Heart left ventricle (tissue), 16 donors: ENCODE results near the gene DCT. TPM values are rescaled to one million over a fixed set of nuclear protein-coding genes. Genes with fewer than 3 reads are reported as not detected.
"Not testable (repeated sequence)": the region's sequence is repeated elsewhere in the genome, so short reads cannot be mapped to it uniquely, and the experiment has no call there.

Experiments
- ATAC-seq, 4 donors: fragments of 200-7000 bp; cut with Tn5 transposase; one replicate each; pipeline ENCODE4 v1.9.1; 2020 to 2022; ENCODE audit warnings: moderate library complexity in 4 of 4, mild to moderate bottlenecking in 3 of 4, moderate number of reproducible peaks in 1 of 4
- DNase-seq, 5 donors: peaks; one replicate each; pipeline ENCODE4 v3.0.0-alpha.2; 2020
- H3K27ac ChIP-seq, 12 donors: fragments of 200-600 bp; sonication (generic) in 4 of 12; one replicate each; pipeline versions ENCODE4 v1.5.0 to v1.8.0; 2016 to 2022; ENCODE audit warnings: mild to moderate bottlenecking in 2 of 12
- H3K27me3 ChIP-seq, 9 donors: fragments of 200-600 bp; sonication (generic) in 2 of 9; one replicate each; pipeline versions ENCODE4 v1.5.1 to v1.8.0; 2016 to 2022; ENCODE audit warnings: mild to moderate bottlenecking in 3 of 9
- H3K36me3 ChIP-seq, 9 donors: fragments of 200-600 bp; sonication (generic) in 2 of 9; one replicate each; pipeline versions ENCODE4 v1.5.0 to v1.8.0; 2018 to 2022; ENCODE audit warnings: mild to moderate bottlenecking in 2 of 9
- H3K4me1 ChIP-seq, 12 donors: fragments of 200-600 bp; sonication (generic) in 4 of 12; one replicate each; pipeline versions ENCODE4 v1.5.0 to v1.8.0; 2016 to 2022; ENCODE audit warnings: mild to moderate bottlenecking in 3 of 12
- H3K4me3 ChIP-seq, 12 donors: fragments of 200-600 bp; sonication (generic) in 4 of 12; one replicate each; pipeline versions ENCODE4 v1.5.0 to v1.8.0; 2017 to 2022; ENCODE audit warnings: mild to moderate bottlenecking in 9 of 12, moderate library complexity in 4 of 12
- H3K9me3 ChIP-seq, 12 donors: fragments of 200-600 bp; sonication (generic) in 4 of 12; one replicate each; pipeline versions ENCODE4 v1.5.0 to v1.8.0; 2016 to 2022; ENCODE audit warnings: mild to moderate bottlenecking in 1 of 12
- CTCF ChIP-seq, 12 donors: fragments of 200-600 bp; sonication (generic) in 4 of 12; IDR thresholded peaks; one replicate each; pipeline versions ENCODE4 v1.5.0 to v1.8.0; 2018 to 2022; ENCODE audit warnings: antibody characterized with exemption in 12 of 12, mild to moderate bottlenecking in 5 of 12
- POLR2A ChIP-seq, 2 donors: fragments of 450-650 bp; IDR thresholded peaks; one replicate each; pipeline ENCODE4 v1.6.1; 2017; ENCODE audit warnings: antibody characterized with exemption in 2 of 2, mild to moderate bottlenecking in 2 of 2, moderate library complexity in 2 of 2
- WGBS, 4 donors: extraction: QIAGEN DNeasy Blood & Tissue Kit in 2 of 4; methylation state at CpG; one replicate each; pipeline versions ENCODE4 v1.1.5 to v1.1.7; 2013 to 2018; 5-methylcytosine and 5-hydroxymethylcytosine counted together
- intact Hi-C, 10 donors: fragments of 100-400 bp; cut with DNase I; formaldehyde crosslinking; loops; one replicate each; pipeline versions ENCODE4 v1.11.1 to v1.14.2; 2022
- polyA plus RNA-seq, 2 donors: library from polyadenylated mRNA; stranded (reverse); fragments of 200-250 nt; gene quantifications; one replicate each; pipeline ENCODE4 v1.2.3, GENCODE V29; 2013
- total RNA-seq, 9 donors: library from RNA; depleted of rRNA in 2 of 9; stranded (reverse); fragments of >200 nt in 2 of 9; fragmentation: NEBNext Ultra II Directional in 3 of 9; extraction: Animal tissue kit (Norgen Biotek cat#: 25700) in 3 of 9; gene quantifications; one replicate each; pipeline versions ENCODE4 v1.1.0 to v1.2.4, GENCODE V29; 2016 to 2023
- donor health status: ischemic (EF 13 %, LVEDD 7.1; RV severe dilation, severe dysfunction).
- donor health status: healthy with polysubstance abuse.
- donor health status: DM: no; HTN: yes; CAD: no.
- donor health status: DM: no; HTN: no; CAD: no.
- donor health status: ischemic (EF 25% LVEDD 6.9; RV normal size, moderate dysfunction).
- donor health status: ischemic (EF 25% LVEDD 5.7; RV mildly dilated, moderate dysfunction).
- donor health status: healthy.
- donor health status: DM: yes; HTN: yes; CAD: no.
- donor health status: ischemic (EF 35%, LVEDD 5.7; RV mildly dilated, moderate dysfunction).
- donor health status: nonischemic (EF 11% LVEDD 7.7; RV severe dilation, severe dysfunction).
- donor health status: DM: yes; HTN: yes; CAD: no.
- donor health status: PGD.
- donor health status: ischemic (EF 29% LVEDD 5.4; RV normal size, mild dysfunction).
- donor health status: nonischemic (EF 23%, LVEDD 6.1; RV moderate dilation, normal function).

DCT gene
- total and polyA plus RNA-seq, 11 donors, result 0.11 to 0.88 (median 0.25) TPM; not detected in 3

GRCh38 chr13:94505730-94506129, 26.2 kb upstream of the DCT start:
- DNase-seq, result no peak
- no peaks in the 10 kb centered on the region for H3K9me3 ChIP-seq
- ATAC-seq, result no peak
- TF ChIP-seq CTCF (IDR thresholded peaks at IDR 0.05) (no peak), POLR2A (IDR thresholded peaks at IDR 0.05) (no peak)
- 25 to 60% (median 47%) methylated on average over 1 of the region's 1 CpG for WGBS, 4 donors
- H3K27ac ChIP-seq, result no peak overlapping the region
- H3K27me3 ChIP-seq, result no peaks in the 10 kb centered on the region
- no peaks in the 10 kb centered on the region for H3K4me1 ChIP-seq
- H3K4me3 ChIP-seq, result no peak overlapping the region
- intact Hi-C loops, result no loop called here
- H3K36me3 ChIP-seq, result no peaks in the 10 kb centered on the region

DNA sequence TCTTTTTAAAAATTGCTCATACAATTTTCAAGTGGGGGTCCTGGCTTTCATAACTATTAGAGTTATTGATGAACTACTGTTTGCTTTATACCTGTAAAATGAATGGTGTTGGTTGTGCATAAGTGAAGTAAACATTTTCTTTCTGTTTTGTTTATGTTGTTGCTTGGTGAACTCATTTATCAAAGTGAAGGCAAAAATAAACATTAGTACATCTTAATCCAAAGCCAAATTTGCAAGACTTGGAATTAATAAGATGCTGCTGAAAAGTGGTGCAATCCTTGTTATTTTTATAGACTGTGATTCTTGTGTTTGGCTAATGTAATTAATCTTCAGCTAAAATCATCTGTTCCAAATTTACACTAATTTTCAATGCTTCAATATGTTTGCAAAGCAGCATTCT, 24.4 kb upstream of the DCT start:
- H3K9me3 ChIP-seq, result peaks cover 0 to 2% (median 0%) of the 10 kb centered on the region in 12 donors
- no peak for TF ChIP-seq POLR2A (IDR thresholded peaks at IDR 0.05)
- TF ChIP-seq CTCF (IDR thresholded peaks at IDR 0.05), result no peak
- DNase-seq (no peak), ATAC-seq (no peak)
- H3K4me1 ChIP-seq, result no peaks in the 10 kb centered on the region
- H3K4me3 ChIP-seq, result no peak overlapping the region
- no peaks in the 10 kb centered on the region for H3K27me3 ChIP-seq
- H3K27ac ChIP-seq, result no peak overlapping the region
- intact Hi-C loops, result no loop called here
- no peaks in the 10 kb centered on the region for H3K36me3 ChIP-seq

- H3K4me1 ChIP-seq, H3K36me3 ChIP-seq, intact Hi-C loops, H3K27me3 ChIP-seq, H3K4me3 ChIP-seq, ATAC-seq, H3K27ac ChIP-seq, DNase-seq: not testable (repeated sequence)
- WGBS, 4 donors, result 90 to 95% (median 93%) methylated on average over 4 of the region's 4 CpGs
- H3K9me3 ChIP-seq, result peaks cover 0 to 13% (median 0%) of the 10 kb centered on the region in 12 donors
These were observed 19.3 kb upstream of the DCT start for GRCh38 chr13:94498831-94499230.

DNA sequence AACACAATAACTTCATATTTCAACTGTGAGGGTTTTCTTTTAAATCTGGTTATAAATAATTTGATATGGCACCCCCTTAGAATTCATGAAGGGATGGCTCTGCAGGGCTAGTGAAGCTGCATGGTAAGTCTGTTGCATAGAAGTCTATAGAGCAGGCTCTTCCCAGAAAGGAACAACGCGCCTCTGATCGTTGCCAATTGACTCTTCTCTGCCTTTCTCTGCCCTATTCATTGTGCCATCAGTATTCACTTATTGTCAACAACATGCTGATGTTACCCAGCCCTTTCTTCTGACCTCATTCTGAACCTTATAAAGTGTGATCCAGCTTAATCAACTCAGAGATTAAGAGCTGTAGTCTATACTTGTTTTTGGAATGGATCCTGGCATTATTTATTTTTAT, 16.3 kb upstream of the DCT start:
- H3K4me3 ChIP-seq, result no peak overlapping the region
- no peaks in the 10 kb centered on the region for H3K27me3 ChIP-seq
- no peak for TF ChIP-seq CTCF (IDR thresholded peaks at IDR 0.05)
- TF ChIP-seq POLR2A (IDR thresholded peaks at IDR 0.05), result no peak
- peaks cover 0 to 13% (median 0%) of the 10 kb centered on the region in 12 donors for H3K9me3 ChIP-seq
- no peak overlapping the region for H3K27ac ChIP-seq
- H3K36me3 ChIP-seq, result no peaks in the 10 kb centered on the region
- WGBS, 4 donors, result 79 to 89% (median 85%) methylated on average over 3 of the region's 3 CpGs
- no peaks in the 10 kb centered on the region for H3K4me1 ChIP-seq
- ATAC-seq (no peak), DNase-seq (no peak)
- intact Hi-C loops, result no loop called here

DNA sequence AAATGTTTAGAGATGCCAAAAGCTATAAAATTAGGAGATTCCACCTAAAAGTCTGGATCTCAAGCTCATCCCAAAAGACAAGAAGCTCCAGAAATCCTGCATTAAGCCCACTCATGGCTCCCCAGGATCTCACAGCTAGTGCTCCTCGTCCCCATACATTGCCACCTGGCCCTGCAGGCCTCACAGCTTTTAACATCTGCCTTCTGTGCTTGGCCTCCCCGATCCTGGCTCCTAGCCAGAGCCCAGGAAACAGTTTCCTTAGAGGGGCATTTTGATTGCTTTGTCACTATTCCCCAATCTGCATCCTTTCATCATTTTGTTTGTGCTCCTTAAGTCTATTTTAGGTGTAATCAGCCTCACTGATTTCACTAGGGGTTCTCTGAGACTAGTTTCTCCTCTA, 14.5 kb upstream of the DCT start:
- no peak for TF ChIP-seq POLR2A (IDR thresholded peaks at IDR 0.05)
- no peak for TF ChIP-seq CTCF (IDR thresholded peaks at IDR 0.05)
- 21 to 49% (median 28%) methylated on average over 2 of the region's 2 CpGs for WGBS, 4 donors
- intact Hi-C loops, result no loop called here
- Histone ChIP-seq H3K4me1 (no peaks in the 10 kb centered on the region), H3K4me3 (no peak overlapping the region), H3K36me3 (no peaks in the 10 kb centered on the region), H3K9me3 (peaks cover 0 to 13% (median 0%) of the 10 kb centered on the region in 12 donors), H3K27ac (no peak overlapping the region), H3K27me3 (no peaks in the 10 kb centered on the region)
- ATAC-seq (no peak), DNase-seq (no peak)
